ENCODE measurements around the gene IFNA5.
A peak's percentile ranks its signal among the peaks of the same experiment; 100 is the strongest.

IFNA5 gene
- total RNA-seq = 0 to 0.24 (median 0.07) reads per million in 9 experiments

- Mint-ChIP-seq H3K27ac (no peak within 1 kb of the TSS), H3K4me3 (no peak within 1 kb of the TSS), H3K4me1 (ENCODE audit: low read depth in 2 of 2) (no peaks in the 10 kb centered on the region), H3K9me3 (no peaks in the 10 kb centered on the region), H3K36me3 (ENCODE audit: insufficient read depth) (no peaks in the 10 kb centered on the region), H3K27me3 (peaks cover 62 to 76% of the 10 kb centered on the region in 2 donors)
- ATAC-seq (replicated peaks) = no peak
- DNase-seq = no peak
These were observed at the start of gene IFNA5 for GRCh38 chr9:21305213-21305612. Gene IFNA5, minus strand, starts transcription at chr9:21305313. Its CDS starts 57 bp downstream, at chr9:21305256.

GRCh38 chr9:21350787-21351186 is 45.7 kb upstream of the IFNA5 start, which contains the start of gene IFNA6:
Gene IFNA6, minus strand, starts transcription at chr9:21350887. Its CDS starts 0 bp downstream, at chr9:21350887.
- DNase-seq (no peak), ATAC-seq (replicated peaks) (no peak)
- no peaks in the 10 kb centered on the region for H3K4me1 Mint-ChIP-seq (ENCODE audit: low read depth in 2 of 2)
- no peaks in the 10 kb centered on the region for H3K9me3 Mint-ChIP-seq
- H3K27me3 Mint-ChIP-seq = peaks cover 46 to 48% of the 10 kb centered on the region in 2 donors
- peaks cover 3% of the 10 kb centered on the region for H3K36me3 Mint-ChIP-seq (ENCODE audit: insufficient read depth)
- H3K4me3 Mint-ChIP-seq = no peak within 1 kb of the TSS
- H3K27ac Mint-ChIP-seq = no peak within 1 kb of the TSS

GRCh38 chr9:21348430-21348970 is 43.4 kb upstream of the IFNA5 start:
- no peaks in the 10 kb centered on the region for H3K9me3 Mint-ChIP-seq
- H3K4me1 Mint-ChIP-seq (ENCODE audit: low read depth in 2 of 2) = no peaks in the 10 kb centered on the region
- no peak for ATAC-seq (replicated peaks)
- no peak overlapping the region for H3K4me3 Mint-ChIP-seq
- no peak for DNase-seq
- no peak overlapping the region for H3K27ac Mint-ChIP-seq
- peaks cover 58 to 62% of the 10 kb centered on the region in 2 donors for H3K27me3 Mint-ChIP-seq
- no peaks in the 10 kb centered on the region for H3K36me3 Mint-ChIP-seq (ENCODE audit: insufficient read depth)

- no peak overlapping the region for H3K4me3 Mint-ChIP-seq
- H3K36me3 Mint-ChIP-seq (ENCODE audit: insufficient read depth) = peaks cover 2% of the 10 kb centered on the region
- peaks cover 4 to 10% of the 10 kb centered on the region in 2 donors for H3K4me1 Mint-ChIP-seq (ENCODE audit: low read depth in 2 of 2)
- no peak for ATAC-seq (replicated peaks)
- H3K27me3 Mint-ChIP-seq = peaks cover 36 to 64% of the 10 kb centered on the region in 2 donors
- H3K9me3 Mint-ChIP-seq = no peaks in the 10 kb centered on the region
- no peak for DNase-seq
- no peak overlapping the region for H3K27ac Mint-ChIP-seq
These were observed 35.6 kb upstream of the IFNA5 start for GRCh38 chr9:21340735-21341134.

- no peak for DNase-seq
- Mint-ChIP-seq H3K4me1 (ENCODE audit: low read depth in 2 of 2) (peaks cover 27 to 40% of the 10 kb centered on the region in 2 donors), H3K9me3 (no peaks in the 10 kb centered on the region), H3K27me3 (peaks cover 0 to 21% of the 10 kb centered on the region in 2 donors), H3K27ac (peak overlapping the region; percentile 95 to 97), H3K4me3 (peak overlapping the region; percentile 90 to 91), H3K36me3 (ENCODE audit: insufficient read depth) (peaks cover 21% of the 10 kb centered on the region)
- ATAC-seq (replicated peaks) = no peak
These were observed 31.3 kb upstream of the IFNA5 start for GRCh38 chr9:21336457-21336856.

- Mint-ChIP-seq H3K27me3 (peaks cover 0 to 12% of the 10 kb centered on the region in 2 donors), H3K27ac (peak within 1 kb of the TSS; percentile 95 to 97), H3K4me1 (ENCODE audit: low read depth in 2 of 2) (peaks cover 35 to 55% of the 10 kb centered on the region in 2 donors), H3K4me3 (peak within 1 kb of the TSS; percentile 90 to 91), H3K9me3 (no peaks in the 10 kb centered on the region), H3K36me3 (ENCODE audit: insufficient read depth) (peaks cover 31% of the 10 kb centered on the region)
- DNase-seq = peak; percentile 74 to 78 (median 76)
- peak; percentile 83 for ATAC-seq (replicated peaks)
These were observed 29.9 kb upstream of the IFNA5 start, which contains the start of gene KLHL9 for GRCh38 chr9:21334701-21335632. Gene KLHL9, minus strand, starts transcription at chr9:21335404. Its CDS starts 545 bp downstream, at chr9:21334859.

- H3K4me1 Mint-ChIP-seq (ENCODE audit: low read depth in 2 of 2) = peaks cover 37 to 68% of the 10 kb centered on the region in 2 donors
- H3K36me3 Mint-ChIP-seq (ENCODE audit: insufficient read depth) = peaks cover 36% of the 10 kb centered on the region
- H3K9me3 Mint-ChIP-seq = no peaks in the 10 kb centered on the region
- DNase-seq (no peak), ATAC-seq (replicated peaks) (no peak)
- peak overlapping the region in 1 of 2 donors; percentile 97 for H3K27ac Mint-ChIP-seq
- H3K27me3 Mint-ChIP-seq = peaks cover 0 to 6% of the 10 kb centered on the region in 2 donors
- H3K4me3 Mint-ChIP-seq = peak overlapping the region; percentile 90 to 91
These were observed 28.1 kb upstream of the IFNA5 start for GRCh38 chr9:21333226-21333625.

GRCh38 chr9:21331676-21332402 is 26.7 kb upstream of the IFNA5 start:
- peaks cover 41 to 81% of the 10 kb centered on the region in 2 donors for H3K4me1 Mint-ChIP-seq (ENCODE audit: low read depth in 2 of 2)
- DNase-seq (no peak), ATAC-seq (replicated peaks) (no peak)
- H3K27ac Mint-ChIP-seq = peak overlapping the region in 1 of 2 donors; percentile 44
- H3K4me3 Mint-ChIP-seq = peak overlapping the region in 1 of 2 donors; percentile 91
- H3K36me3 Mint-ChIP-seq (ENCODE audit: insufficient read depth) = peaks cover 40% of the 10 kb centered on the region
- no peaks in the 10 kb centered on the region for H3K9me3 Mint-ChIP-seq
- H3K27me3 Mint-ChIP-seq = no peaks in the 10 kb centered on the region

- DNase-seq (no peak), ATAC-seq (replicated peaks) (peak; percentile 96)
- H3K27ac Mint-ChIP-seq = peak overlapping the region in 1 of 2 donors; percentile 80
- no peaks in the 10 kb centered on the region for H3K27me3 Mint-ChIP-seq
- H3K36me3 Mint-ChIP-seq (ENCODE audit: insufficient read depth) = peaks cover 43% of the 10 kb centered on the region
- peak overlapping the region in 1 of 2 donors; percentile 35 for H3K4me3 Mint-ChIP-seq
- H3K4me1 Mint-ChIP-seq (ENCODE audit: low read depth in 2 of 2) = peaks cover 23 to 74% of the 10 kb centered on the region in 2 donors
- H3K9me3 Mint-ChIP-seq = no peaks in the 10 kb centered on the region
These were observed 21.5 kb upstream of the IFNA5 start for GRCh38 chr9:21326526-21327139.

- DNase-seq (no peak), ATAC-seq (replicated peaks) (no peak)
- Mint-ChIP-seq H3K9me3 (no peaks in the 10 kb centered on the region), H3K4me1 (ENCODE audit: low read depth in 2 of 2) (peaks cover 12 to 51% of the 10 kb centered on the region in 2 donors), H3K4me3 (no peak overlapping the region), H3K27ac (peak overlapping the region in 1 of 2 donors; percentile 17), H3K27me3 (no peaks in the 10 kb centered on the region), H3K36me3 (ENCODE audit: insufficient read depth) (peaks cover 32% of the 10 kb centered on the region)
These were observed 18.9 kb upstream of the IFNA5 start for GRCh38 chr9:21324047-21324446.

GRCh38 chr9:21322911-21323461 is 17.9 kb upstream of the IFNA5 start:
- Mint-ChIP-seq H3K27ac (peak overlapping the region in 1 of 2 donors; percentile 84), H3K27me3 (no peaks in the 10 kb centered on the region), H3K4me1 (ENCODE audit: low read depth in 2 of 2) (peaks cover 11 to 42% of the 10 kb centered on the region in 2 donors), H3K9me3 (no peaks in the 10 kb centered on the region), H3K36me3 (ENCODE audit: insufficient read depth) (peaks cover 28% of the 10 kb centered on the region), H3K4me3 (no peak overlapping the region)
- no peak for DNase-seq
- no peak for ATAC-seq (replicated peaks)

- no peak overlapping the region for H3K4me3 Mint-ChIP-seq
- H3K9me3 Mint-ChIP-seq = no peaks in the 10 kb centered on the region
- peaks cover 6 to 24% of the 10 kb centered on the region in 2 donors for H3K4me1 Mint-ChIP-seq (ENCODE audit: low read depth in 2 of 2)
- DNase-seq = no peak
- peak overlapping the region; percentile 8 to 18 for H3K27ac Mint-ChIP-seq
- ATAC-seq (replicated peaks) = no peak
- H3K27me3 Mint-ChIP-seq = no peaks in the 10 kb centered on the region
- H3K36me3 Mint-ChIP-seq (ENCODE audit: insufficient read depth) = peaks cover 21% of the 10 kb centered on the region
These were observed 15.4 kb upstream of the IFNA5 start for GRCh38 chr9:21320465-21320864.
